ENCODE results near the gene SLC13A5.

DNA sequence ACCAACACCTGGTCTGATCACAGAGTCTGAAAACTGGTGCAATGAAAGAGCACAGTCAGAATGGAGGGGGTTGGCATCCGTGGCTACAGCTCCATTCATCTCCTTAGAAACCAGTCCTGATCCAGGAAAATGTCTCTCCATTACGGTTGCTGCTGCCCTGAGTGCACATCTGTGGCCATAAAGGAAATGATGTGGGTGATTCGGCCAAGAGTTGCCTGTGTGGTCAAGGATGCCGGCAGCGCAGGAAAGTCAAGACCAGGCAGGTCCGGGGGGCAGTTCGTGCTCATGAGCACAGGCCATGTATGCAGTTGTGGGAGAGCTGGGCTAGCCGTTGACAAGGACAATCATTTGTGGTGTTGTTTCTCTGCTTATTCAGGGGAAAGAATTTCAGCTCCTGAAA is 48.6 kb upstream of the SLC13A5 start:
- TF ChIP-seq, protein P1, sequence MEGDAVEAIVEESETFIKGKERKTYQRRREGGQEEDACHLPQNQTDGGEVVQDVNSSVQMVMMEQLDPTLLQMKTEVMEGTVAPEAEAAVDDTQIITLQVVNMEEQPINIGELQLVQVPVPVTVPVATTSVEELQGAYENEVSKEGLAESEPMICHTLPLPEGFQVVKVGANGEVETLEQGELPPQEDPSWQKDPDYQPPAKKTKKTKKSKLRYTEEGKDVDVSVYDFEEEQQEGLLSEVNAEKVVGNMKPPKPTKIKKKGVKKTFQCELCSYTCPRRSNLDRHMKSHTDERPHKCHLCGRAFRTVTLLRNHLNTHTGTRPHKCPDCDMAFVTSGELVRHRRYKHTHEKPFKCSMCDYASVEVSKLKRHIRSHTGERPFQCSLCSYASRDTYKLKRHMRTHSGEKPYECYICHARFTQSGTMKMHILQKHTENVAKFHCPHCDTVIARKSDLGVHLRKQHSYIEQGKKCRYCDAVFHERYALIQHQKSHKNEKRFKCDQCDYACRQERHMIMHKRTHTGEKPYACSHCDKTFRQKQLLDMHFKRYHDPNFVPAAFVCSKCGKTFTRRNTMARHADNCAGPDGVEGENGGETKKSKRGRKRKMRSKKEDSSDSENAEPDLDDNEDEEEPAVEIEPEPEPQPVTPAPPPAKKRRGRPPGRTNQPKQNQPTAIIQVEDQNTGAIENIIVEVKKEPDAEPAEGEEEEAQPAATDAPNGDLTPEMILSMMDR (IDR thresholded peaks at IDR 0.05) = no peak
- no peak for TF ChIP-seq POLR2A (IDR thresholded peaks at IDR 0.05)
